Fibroblast of skin of right biceps (primary cell): Measurements from ENCODE around the gene LRRC74A.
A peak's percentile ranks its signal among the peaks of the same experiment; 100 is the strongest.
"Not testable (repeated sequence)": the region's sequence is repeated elsewhere in the genome, so short reads cannot be mapped to it uniquely, and the experiment has no call there.

ENCODE experiments used
- DNase-seq: peaks from one replicate; pipeline ENCODE4 v3.0.0-alpha.2; 2013

Gene LRRC74A

DNA sequence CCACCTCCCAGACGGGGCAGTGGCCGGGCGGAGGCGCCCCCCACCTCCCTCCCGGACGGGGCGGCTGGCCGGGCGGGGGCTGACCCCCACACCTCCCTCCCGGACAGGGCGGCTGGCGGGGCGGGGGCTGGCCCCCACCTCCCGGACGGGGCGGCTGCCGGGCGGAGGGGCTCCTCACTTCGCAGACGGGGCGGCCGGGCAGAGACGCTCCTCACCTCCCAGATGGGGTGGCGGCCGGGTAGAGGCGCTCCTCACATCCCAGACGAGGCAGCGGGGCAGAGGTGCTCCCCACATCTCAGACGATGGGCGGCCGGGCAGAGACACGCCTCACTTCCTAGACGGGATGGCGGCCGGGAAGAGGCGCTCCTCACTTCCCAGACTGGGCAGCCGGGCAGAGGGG lies 71.8 kb downstream of the LRRC74A start:
- DNase-seq: not testable (repeated sequence)

DNA sequence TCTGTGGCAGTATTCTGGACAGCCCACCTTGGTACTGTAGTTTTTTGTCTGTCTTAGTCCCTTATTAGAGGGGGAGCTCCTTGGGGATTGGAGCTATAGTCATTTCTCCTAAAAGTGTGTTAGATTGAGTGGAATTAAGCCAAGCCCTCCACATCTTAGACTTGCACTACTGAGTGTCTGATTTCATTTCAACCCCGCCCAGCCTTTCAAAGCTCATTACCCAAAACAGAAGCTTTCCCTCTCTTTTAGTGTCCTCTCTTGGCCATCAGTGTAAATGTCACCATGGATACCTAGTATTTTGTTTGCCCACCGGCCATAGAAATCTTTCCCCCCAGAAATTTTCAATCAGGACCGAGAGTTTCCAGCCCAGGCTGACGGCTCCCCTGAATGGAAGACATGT lies 74.5 kb downstream of the LRRC74A start:
- no peak for DNase-seq

DNA sequence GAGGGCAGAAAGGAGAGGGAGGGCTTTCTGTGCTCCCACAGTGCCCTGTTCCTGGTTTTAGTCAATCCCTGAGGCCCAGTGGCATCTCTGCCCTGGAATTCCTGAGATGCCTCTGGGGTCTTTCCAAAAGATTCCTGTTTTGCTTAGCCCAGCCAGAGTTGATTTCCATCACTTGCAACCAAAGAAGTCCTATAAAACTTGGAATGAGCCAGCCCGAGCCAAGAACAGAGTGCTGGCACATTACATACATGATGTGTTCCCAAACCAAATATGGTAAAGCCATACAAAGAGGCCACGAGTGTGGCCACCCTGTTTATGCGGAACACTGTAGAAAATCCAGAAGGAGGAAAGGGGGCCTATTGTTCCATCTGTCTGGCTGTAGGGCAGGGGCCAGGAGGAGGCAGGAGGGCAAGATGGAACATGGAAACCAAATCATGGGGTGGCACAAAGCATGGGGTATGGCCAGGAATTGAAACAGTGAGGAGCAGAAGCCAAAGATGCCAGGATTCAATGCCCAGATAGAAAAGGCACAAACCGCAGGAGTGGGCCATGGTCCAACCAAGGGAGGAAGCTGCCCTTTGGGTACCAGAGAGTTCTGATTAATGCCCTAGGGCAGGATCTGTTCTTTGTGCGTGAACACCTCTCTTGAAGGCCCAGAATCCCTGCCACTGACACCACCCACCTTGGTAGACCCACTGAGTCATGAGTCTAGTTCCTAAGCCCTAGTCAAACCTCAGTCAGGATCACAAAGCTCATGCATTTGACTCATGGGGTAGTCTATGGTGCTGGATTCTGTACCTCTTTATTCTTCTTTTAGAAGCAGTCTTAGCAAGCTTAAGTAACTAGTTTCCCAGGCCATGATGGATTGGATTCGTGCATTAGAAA lies 75.2 kb downstream of the LRRC74A start:
- peak; percentile 41 for DNase-seq

DNA sequence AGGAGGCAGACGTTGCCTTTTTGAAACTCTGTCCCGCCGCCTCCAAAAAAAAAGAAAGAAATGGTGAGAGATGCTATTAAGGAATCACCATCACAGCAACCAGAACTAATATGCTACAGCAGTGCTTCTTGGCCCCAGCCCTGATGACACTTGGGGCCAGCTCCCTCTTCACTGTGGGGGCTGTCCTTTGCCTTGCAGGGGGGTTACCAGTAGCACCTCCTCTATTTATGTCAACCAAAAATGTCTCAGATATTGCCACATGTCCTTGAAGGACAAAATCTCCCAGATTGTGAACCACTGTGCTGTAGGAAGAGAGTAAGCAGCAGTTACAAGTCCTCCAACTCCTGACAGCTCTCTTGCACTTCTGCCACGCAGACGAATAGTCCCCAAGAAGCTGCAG lies 76.4 kb downstream of the LRRC74A start:
- no peak for DNase-seq

DNA sequence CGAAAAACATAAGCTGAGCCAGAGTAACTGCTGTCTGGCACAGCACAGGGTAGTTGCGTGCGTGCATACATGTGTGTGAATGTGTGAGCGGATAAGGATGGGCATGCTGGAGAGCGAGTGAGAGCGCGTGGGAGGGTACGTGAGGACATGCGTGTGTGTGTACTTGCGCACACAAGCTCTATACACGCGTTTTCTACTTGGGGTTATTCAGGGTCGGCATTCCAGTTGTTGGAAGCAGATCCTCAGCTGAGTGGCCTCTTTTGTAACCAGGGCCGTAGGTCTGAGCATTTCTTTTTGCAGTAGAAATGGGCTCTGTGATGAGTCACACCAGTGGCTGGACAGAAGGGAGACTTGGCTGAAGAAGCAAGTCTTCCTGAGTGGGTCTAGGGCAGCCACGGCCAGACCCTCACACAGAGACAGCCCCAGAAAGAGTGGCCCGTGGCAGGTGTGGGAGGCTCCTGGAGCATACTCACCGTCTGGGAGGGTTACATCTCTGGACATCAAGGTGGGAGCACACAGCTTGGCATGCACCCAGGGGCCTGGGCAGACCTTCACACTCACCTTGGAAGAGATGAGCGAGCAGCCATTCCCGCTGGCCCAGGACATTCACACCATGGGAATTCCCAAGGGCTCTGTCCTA lies 78.0 kb downstream of the LRRC74A start:
- DNase-seq: peak; percentile 73

DNA sequence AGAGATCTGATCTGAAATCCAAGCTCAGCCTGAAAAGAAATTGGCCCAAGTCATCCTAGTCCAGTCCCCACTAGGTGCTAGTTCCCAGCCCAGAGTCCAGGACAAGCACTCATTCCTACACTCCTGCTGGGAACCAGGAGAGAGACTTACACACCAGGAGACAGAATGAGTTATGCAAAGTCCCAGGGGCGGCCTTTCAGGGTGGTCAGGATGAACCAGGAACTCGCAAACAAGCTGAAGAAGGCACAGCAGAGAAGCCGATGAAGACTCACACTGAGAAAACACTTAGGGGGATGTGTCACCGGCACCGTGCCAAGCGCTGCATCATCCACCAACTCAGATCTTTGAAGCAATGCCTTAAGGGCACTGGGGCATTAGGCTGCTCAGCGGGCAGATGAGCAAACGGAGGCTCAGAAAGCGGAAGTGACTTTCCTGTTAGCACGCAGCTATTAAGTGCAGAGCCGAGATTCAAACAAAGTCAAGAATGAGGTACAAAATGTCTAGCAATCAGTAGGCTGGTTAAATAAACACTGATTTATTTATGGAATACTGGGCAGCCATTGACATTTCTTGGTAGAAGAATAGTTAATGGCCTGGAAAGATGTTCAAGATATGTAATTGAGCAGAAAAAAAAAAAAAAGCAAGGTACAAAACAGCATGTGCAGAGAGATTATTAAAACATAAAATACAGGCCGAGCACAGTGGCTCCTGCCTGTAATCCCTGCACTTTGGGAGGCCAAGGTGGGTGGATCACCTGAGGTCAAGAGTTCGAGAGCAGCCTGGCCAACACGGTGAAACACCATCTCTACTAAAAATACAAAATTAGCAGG lies 78.7 kb downstream of the LRRC74A start:
- peak; percentile 97 for DNase-seq

DNA sequence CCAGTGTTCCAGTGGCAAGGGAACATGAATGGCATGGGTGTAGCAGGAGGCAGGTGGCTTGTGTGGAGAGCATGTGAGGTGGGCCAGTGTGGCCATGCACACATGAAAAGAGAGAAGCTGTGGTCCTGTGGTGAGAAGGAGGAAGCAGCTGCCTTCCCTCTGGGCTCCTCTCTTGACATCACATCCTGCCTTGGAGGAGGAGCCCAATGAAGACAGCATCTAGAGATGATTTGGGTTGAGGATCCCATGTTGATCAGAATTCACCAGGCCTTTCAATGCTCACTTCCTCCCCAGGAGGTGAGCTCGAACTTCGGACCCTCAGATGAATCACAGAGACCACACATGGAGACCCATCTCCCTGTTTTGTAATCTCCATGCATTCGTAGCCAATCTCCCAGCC lies 82.6 kb downstream of the LRRC74A start:
- DNase-seq: no peak

DNA sequence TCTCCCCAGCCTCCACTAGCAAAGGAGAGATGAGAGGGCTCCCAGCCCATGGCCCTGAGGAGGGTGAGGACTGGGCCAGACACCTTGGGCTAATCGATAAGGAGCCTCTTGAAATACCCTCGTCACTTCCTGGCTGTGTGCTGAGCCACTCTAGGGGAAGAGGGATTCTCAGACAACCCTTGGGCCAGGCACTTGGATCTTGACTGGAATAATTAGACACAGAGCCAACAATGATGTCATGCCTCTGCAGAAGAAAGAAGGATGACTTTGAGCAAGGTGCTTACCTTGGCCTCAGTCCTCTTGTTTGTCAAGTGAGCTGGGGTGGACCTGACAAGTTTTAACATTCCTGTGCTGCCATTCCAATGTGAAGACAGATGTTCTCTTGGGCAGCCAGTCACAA lies 83.1 kb downstream of the LRRC74A start:
- no peak for DNase-seq

DNA sequence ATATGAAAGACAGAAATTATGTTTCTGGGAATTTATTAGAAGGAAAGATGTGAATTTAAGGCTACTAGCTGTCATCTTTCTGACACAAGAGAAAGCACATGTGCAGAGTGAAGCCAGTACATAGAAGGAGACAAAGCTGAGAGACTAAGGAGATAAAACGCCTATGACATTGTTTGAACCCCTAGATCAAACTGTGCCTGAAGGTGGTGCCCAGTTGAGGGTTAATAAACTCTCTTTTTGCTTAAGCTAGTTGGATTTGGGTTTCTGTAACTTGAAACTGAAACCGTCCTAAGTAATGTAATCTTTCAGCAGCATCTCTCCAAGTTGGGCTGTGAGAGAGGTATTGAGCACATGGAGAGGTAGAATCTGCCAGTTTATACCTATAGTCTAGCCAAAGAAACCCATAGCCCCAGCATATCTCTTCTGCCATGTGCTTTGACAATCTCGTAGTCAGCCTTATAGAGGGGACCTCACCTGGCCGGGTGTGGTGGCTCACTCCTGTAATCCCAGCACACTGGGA lies 84.2 kb downstream of the LRRC74A start:
- DNase-seq: no peak

DNA sequence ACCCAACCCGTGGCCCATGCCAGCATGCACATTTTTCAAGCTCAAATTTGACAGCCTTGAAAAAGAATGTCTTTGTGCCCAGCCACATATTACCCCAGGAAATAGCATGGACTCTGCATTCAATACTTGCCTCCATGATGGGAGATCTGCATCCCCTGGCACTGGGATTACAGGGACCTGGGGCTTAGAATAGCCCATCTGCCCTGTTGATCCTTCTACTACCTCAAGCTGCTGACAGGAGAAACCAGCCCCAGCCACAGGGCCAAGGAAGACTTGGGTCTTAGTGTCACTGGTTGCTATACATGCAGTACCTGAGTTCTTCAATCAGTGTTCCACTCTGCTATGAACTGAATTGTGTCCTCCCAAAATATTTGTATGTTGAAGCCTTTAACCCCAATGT lies 85.3 kb downstream of the LRRC74A start:
- DNase-seq: no peak

DNA sequence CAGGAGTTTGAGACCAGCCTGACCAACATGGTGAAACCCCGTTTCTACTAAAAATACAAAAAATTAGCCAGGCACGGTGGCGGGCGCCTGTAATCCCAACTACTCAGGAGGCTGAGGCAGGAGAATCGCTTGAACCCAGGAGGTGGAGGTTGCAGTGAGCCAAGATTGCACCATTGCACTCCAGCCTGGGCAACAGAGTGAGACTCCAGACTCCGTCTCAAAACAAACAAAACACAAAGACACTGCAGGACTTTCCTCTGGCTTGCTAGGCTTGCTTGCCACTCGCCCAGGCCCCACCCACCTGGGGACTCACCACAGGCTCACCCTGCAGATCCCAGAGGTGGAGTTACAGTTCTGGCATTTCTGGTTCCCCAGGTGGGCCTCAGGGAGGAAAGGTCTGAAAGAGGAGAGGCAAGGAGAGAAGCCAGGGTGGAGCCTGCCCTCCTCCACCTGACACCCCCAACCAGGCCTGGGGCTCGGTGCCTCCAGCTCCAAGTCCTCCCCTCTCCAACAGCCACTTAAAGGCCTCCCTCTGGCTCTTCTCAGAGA lies 88.4 kb downstream of the LRRC74A start:
- DNase-seq: not testable (repeated sequence)

DNA sequence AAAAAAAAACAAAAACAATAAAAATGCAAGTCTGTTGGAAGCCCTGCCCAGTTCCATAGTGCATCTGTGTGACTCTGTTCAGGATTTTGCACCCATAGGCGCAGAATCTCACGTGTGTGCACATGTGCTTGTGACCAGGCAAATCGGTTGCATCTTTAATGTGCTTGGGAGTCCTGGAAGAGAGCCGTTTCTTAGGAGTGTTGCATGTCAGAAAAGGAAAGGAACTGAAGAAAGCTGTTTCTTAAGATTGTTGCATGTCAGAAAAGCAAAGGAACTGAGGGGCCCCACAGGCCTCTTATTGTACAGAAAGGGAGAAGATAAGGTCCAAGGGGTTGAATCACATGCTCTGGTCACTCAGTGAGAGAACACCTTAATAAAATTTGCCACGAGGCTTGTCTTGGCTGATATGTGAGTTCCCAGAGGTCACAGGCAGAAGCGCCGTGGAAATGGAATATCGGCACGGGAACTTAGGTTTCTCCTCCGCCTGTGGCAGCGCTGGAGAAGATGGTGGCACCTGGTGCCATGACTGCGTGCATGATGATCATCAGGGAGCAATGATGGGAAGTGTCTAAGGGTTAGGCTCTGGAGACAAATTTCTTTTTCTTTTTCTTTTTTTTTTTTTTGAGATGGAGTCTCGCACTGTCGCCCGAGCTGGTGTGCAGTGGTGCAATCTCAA lies 90.0 kb downstream of the LRRC74A start:
- DNase-seq: no peak

DNA sequence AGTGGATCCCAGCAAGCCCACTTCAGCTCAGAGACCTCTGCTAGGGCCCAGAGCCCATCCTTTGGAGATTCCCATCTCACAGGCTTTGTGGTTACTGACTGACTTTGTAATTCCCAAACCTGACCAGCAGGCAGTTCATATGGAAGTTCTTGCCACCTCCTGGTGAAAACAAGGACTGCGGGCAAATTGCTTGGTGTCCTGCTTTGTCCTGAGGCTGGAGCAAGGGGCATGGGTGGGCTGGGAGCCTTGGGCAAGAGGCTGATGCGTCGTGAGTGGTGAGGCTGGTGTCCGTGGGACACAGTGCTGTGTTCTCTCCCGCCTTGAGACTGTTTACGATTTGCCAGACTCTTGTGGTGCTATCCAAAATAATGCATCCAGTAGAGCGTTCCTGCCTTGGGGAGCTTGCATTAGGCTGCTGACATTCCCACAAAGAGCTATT lies 91.0 kb downstream of the LRRC74A start:
- peak; percentile 79 for DNase-seq

DNA sequence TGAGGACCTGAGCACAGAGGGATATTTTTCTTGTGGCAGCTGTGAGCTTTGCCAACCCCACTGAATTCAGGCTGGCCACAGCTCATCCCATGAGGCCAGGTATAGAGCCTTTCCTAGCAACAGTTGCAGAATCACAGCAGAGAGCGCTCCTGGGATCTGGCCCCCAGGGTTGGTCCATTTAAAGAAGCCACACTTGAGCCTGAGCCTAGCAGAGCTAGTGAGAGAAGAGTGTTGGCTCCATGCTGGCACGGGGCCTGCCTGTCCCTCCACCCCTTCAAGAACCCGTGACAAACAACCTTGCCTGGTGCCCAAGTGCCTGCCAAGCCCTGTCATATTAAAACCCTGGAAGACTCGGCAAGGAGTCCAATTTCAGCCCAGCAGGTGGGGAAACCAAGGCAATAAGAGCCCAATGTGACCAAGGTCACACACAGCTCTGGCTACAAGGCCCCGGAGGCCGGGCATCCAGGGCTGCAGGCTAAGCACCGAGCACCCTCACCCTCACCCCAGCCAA lies 91.6 kb downstream of the LRRC74A start:
- no peak for DNase-seq

DNA sequence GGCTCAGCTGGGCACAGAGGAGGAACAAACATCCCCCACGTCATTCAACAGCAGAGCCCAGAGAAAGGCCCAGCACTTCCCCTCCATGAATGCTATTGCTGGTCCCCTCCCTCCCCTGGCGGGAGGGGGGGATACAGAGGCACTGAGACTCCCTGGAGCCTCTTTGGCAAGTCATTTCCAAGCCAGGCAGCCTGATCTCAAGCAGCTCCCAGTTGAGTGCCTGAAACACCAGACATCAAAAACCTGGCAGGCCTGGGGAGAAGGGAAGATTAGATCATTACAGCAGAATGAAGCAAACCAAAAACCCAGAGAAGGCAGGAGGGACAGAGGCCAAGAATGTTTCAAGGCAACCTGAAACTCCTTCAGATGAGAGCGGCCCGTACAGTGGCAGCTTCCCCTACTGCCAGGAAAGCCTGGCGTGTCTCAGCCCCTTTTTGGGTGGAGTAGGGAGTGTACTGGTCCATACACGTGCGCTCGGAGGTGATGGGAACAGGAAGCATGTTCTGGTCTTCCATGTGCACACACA lies 92.1 kb downstream of the LRRC74A start:
- peak; percentile 94 for DNase-seq

DNA sequence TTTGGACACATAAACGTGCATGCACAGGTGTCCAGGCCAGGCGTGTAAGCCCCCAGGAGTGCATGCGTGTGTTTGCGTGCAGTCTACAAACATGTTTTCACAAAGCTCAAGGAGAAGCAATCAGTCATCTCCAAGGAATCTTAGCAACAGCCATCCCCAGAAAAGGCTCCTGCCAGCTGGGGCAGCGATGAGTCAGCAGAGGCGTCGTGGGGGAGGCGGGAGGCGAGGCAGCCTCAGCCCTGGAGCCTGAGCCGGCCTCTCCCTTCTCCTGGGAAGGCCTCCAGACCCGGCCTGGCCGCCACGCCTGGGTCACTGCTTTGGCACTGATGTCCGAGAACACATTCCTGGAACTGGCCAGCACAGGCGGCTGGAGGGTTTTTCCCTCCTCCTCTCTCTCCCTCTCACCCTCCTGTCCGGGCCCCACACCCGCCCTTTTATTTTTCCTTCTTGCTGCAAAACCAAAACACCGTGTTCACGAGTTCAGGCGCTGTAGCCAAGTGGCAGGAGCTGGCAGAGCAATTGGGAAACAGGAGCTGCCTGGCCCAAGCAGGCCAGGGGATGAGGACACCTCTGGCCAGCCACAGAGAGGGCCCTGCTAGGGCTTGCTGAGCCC lies 92.7 kb downstream of the LRRC74A start:
- DNase-seq: peak; percentile 97
